Ishikawa (cell line): ENCODE measurements around the gene C3orf18.

Experiments
- CEBPB ChIP-seq: IDR thresholded peaks from 2 replicates; pipeline ENCODE4 v1.6.1; 2012
- CREB1 ChIP-seq: IDR thresholded peaks from 2 replicates; pipeline ENCODE4 v1.6.1; 2012; ENCODE audit warnings: low read depth
- EGR1 ChIP-seq: IDR thresholded peaks from 2 replicates; pipeline ENCODE4 v1.6.1; 2012
- EP300 ChIP-seq: IDR thresholded peaks from 2 replicates; pipeline ENCODE4 v1.6.1; 2012; ENCODE audit warnings: borderline replicate concordance
- FOXM1 ChIP-seq: IDR thresholded peaks from 2 replicates; pipeline ENCODE4 v1.6.1; 2012; ENCODE audit warnings: low read depth, borderline replicate concordance
- MAX ChIP-seq: IDR thresholded peaks from 2 replicates; pipeline ENCODE4 v1.6.1; 2012
- NFIC ChIP-seq: IDR thresholded peaks from 2 replicates; pipeline ENCODE4 v1.6.1; 2012
- RAD21 ChIP-seq: IDR thresholded peaks from 2 replicates; pipeline ENCODE4 v1.6.1; 2012; ENCODE audit warnings: low read depth
- REST ChIP-seq: IDR thresholded peaks from 2 replicates; pipeline ENCODE4 v1.6.1; 2012; ENCODE audit warnings: low read depth, mild to moderate bottlenecking
- TAF1 ChIP-seq: IDR thresholded peaks from 2 replicates; pipeline ENCODE4 v1.6.1; 2012; ENCODE audit warnings: low read depth, mild to moderate bottlenecking
- TCF12 ChIP-seq: IDR thresholded peaks from 2 replicates; pipeline ENCODE4 v1.6.1; 2012; ENCODE audit warnings: low read depth
- TEAD4 ChIP-seq: IDR thresholded peaks from 2 replicates; pipeline ENCODE4 v1.6.1; 2012
- USF1 ChIP-seq: IDR thresholded peaks from 2 replicates; pipeline ENCODE4 v1.6.1; 2012
- YY1 ChIP-seq: IDR thresholded peaks from 2 replicates; pipeline ENCODE4 v1.6.1; 2012; ENCODE audit warnings: low read depth
- ZBTB7A ChIP-seq: IDR thresholded peaks from 2 replicates; pipeline ENCODE4 v1.6.1; 2012; ENCODE audit warnings: low read depth

Gene C3orf18

GRCh38 chr3:50512131-50512530 lies 55.4 kb downstream of the C3orf18 start:
- TF ChIP-seq NFIC (no peak), TEAD4 (no peak), TAF1 (no peak), CREB1 (no peak), FOXM1 (no peak), EP300 (no peak), TCF12 (no peak), MAX (no peak), EGR1 (no peak), CEBPB (no peak), RAD21 (no peak), ZBTB7A (no peak), YY1 (no peak), REST (no peak), USF1 (no peak)

- TF ChIP-seq ZBTB7A (no peak), FOXM1 (no peak), TEAD4 (no peak), RAD21 (no peak), USF1 (no peak), REST (no peak), CEBPB (no peak), TAF1 (no peak), NFIC (no peak), EGR1 (no peak), MAX (no peak), TCF12 (no peak), CREB1 (no peak), EP300 (no peak), YY1 (no peak)
Observed at GRCh38 chr3:50510325-50510724, 57.2 kb downstream of the C3orf18 start.

GRCh38 chr3:50509715-50510114 lies 57.8 kb downstream of the C3orf18 start:
- TF ChIP-seq ZBTB7A (no peak), EGR1 (no peak), FOXM1 (no peak)

- TF ChIP-seq CEBPB (no peak), EGR1 (no peak), NFIC (no peak), USF1 (no peak), TCF12 (no peak), CREB1 (no peak), EP300 (no peak), MAX (no peak), TEAD4 (no peak), TAF1 (no peak), ZBTB7A (no peak), REST (no peak), RAD21 (no peak), FOXM1 (no peak)
Observed at GRCh38 chr3:50508821-50509220, 58.7 kb downstream of the C3orf18 start.
